ENCODE measurements around the gene LRG1. TPM values are rescaled to one million over a fixed set of nuclear protein-coding genes. Genes with fewer than 3 reads are reported as not detected.

LRG1 gene
- total and polyA plus RNA-seq, 2 of the 13 experiments (the other 11 are each of a cell fraction or from before 2014, with no cell fraction given): 12.0 to 39.3 TPM

DNA sequence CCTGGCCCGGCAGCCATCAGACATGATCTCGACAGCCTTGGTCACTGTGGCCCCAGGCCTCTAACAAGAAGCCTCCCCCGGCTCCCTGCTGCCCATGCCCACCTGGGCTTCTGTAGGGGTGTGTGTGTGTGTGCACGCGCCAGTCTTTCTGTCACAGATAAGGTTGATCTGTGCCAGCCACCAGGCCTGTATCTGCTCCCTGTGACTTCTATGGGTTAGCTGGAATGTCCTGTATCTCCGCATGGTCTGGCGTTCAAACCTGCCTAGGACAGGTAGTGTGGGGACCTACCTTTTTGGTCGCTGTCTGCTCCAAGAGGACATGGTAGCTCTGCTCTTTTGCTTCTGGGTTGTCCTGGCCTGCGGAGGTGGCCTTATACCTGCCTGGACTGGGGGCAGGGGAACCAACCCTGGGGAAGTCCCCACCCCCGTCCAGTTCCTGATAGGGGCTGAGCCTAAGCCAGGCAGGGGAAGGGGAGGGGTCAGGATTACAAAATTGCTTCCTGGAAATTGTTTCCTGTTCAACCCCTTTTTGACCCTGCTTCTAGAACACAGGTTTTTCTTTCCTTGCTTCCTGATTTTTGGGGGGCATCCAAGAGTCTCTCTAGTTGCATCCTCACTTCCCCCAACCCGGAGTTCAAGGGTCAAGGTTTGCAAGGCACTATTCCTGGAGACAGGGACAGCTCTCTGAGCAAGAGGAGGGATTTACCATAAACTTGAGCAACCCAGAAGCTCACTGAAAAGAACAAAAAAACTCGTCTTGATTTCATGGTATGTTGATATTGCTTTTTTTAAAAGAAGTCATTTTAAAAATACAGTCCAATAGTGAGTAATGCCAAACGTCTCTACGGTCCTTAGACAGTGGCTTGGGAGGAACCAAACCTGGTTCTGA, at the start of gene LRG1 (continued):
- TF ChIP-seq ZNF878 (CRISPR knock-in tag; IDR thresholded peaks at IDR 0.05) (peak; percentile 40), MLLT10 (CRISPR knock-in tag; IDR thresholded peaks at IDR 0.05) (no peak), ZNF317 (CRISPR knock-in tag; IDR thresholded peaks at IDR 0.05) (no peak), KDM4B (CRISPR knock-in tag; IDR thresholded peaks at IDR 0.05) (no peak), REXO4 (CRISPR knock-in tag; IDR thresholded peaks at IDR 0.05; ENCODE audit: borderline replicate concordance) (no peak), ZNF879 (CRISPR knock-in tag; IDR thresholded peaks at IDR 0.05) (no peak), FOXK1 (CRISPR knock-in tag; IDR thresholded peaks at IDR 0.05; ENCODE audit: borderline replicate concordance, low read depth) (no peak), RELA (CRISPR knock-in tag; IDR thresholded peaks at IDR 0.05) (peak; percentile 99), TAF15 (IDR thresholded peaks at IDR 0.05; ENCODE audit: low read depth, low read length, poor library complexity, severe bottlenecking) (no peak), MEIS2 (CRISPR knock-in tag; IDR thresholded peaks at IDR 0.05) (0 out of 2 replicates have a peak, but pooled peaks have one; percentile 16), CC2D1A (CRISPR knock-in tag; IDR thresholded peaks at IDR 0.05) (no peak), PTBP1 (IDR thresholded peaks at IDR 0.05; ENCODE audit: low read depth, low read length, poor library complexity, severe bottlenecking) (no peak), KLF15 (CRISPR knock-in tag; IDR thresholded peaks at IDR 0.05; ENCODE audit: borderline replicate concordance) (no peak), ZNF550 (CRISPR knock-in tag; IDR thresholded peaks at IDR 0.05; ENCODE audit: borderline replicate concordance) (no peak), TOPORS (CRISPR knock-in tag; IDR thresholded peaks at IDR 0.05) (no peak), PCBP2 (optimal IDR thresholded peaks at IDR 0.05; ENCODE audit: low read depth, low read length, poor library complexity, severe bottlenecking) (no peak), MZF1 (CRISPR knock-in tag; IDR thresholded peaks at IDR 0.05; ENCODE audit: borderline replicate concordance) (no peak), ZNF468 (CRISPR knock-in tag; IDR thresholded peaks at IDR 0.05) (no peak), ZNF205 (CRISPR knock-in tag; IDR thresholded peaks at IDR 0.05) (no peak)
- TF ChIP-seq, protein P1, sequence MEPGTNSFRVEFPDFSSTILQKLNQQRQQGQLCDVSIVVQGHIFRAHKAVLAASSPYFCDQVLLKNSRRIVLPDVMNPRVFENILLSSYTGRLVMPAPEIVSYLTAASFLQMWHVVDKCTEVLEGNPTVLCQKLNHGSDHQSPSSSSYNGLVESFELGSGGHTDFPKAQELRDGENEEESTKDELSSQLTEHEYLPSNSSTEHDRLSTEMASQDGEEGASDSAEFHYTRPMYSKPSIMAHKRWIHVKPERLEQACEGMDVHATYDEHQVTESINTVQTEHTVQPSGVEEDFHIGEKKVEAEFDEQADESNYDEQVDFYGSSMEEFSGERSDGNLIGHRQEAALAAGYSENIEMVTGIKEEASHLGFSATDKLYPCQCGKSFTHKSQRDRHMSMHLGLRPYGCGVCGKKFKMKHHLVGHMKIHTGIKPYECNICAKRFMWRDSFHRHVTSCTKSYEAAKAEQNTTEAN (CRISPR knock-in tag; conservative IDR thresholded peaks at IDR 0.05): no peak; the same call in 1 of the 2 replicates
- TF ChIP-seq, protein P2, sequence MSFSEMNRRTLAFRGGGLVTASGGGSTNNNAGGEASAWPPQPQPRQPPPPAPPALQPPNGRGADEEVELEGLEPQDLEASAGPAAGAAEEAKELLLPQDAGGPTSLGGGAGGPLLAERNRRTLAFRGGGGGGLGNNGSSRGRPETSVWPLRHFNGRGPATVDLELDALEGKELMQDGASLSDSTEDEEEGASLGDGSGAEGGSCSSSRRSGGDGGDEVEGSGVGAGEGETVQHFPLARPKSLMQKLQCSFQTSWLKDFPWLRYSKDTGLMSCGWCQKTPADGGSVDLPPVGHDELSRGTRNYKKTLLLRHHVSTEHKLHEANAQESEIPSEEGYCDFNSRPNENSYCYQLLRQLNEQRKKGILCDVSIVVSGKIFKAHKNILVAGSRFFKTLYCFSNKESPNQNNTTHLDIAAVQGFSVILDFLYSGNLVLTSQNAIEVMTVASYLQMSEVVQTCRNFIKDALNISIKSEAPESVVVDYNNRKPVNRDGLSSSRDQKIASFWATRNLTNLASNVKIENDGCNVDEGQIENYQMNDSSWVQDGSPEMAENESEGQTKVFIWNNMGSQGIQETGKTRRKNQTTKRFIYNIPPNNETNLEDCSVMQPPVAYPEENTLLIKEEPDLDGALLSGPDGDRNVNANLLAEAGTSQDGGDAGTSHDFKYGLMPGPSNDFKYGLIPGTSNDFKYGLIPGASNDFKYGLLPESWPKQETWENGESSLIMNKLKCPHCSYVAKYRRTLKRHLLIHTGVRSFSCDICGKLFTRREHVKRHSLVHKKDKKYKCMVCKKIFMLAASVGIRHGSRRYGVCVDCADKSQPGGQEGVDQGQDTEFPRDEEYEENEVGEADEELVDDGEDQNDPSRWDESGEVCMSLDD (CRISPR knock-in tag; IDR thresholded peaks at IDR 0.05; ENCODE audit: borderline replicate concordance): peak; percentile 79; the same call in 1 of the 2 replicates
- TF ChIP-seq, protein P3, sequence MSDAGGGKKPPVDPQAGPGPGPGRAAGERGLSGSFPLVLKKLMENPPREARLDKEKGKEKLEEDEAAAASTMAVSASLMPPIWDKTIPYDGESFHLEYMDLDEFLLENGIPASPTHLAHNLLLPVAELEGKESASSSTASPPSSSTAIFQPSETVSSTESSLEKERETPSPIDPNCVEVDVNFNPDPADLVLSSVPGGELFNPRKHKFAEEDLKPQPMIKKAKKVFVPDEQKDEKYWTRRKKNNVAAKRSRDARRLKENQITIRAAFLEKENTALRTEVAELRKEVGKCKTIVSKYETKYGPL (CRISPR knock-in tag; IDR thresholded peaks at IDR 0.05): no peak
- TF ChIP-seq, protein P4, sequence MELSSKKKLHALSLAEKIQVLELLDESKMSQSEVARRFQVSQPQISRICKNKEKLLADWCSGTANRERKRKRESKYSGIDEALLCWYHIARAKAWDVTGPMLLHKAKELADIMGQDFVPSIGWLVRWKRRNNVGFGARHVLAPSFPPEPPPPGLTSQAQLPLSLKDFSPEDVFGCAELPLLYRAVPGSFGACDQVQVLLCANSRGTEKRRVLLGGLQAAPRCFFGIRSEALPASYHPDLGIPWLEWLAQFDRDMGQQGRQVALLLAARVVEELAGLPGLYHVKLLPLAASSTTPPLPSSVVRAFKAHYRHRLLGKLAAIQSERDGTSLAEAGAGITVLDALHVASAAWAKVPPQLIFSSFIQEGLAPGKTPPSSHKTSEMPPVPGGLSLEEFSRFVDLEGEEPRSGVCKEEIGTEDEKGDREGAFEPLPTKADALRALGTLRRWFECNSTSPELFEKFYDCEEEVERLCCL (CRISPR knock-in tag; IDR thresholded peaks at IDR 0.05; ENCODE audit: borderline replicate concordance): no peak
